ENCODE results near the gene TIMM10B.
A peak's percentile ranks its signal among the peaks of the same experiment; 100 is the strongest.

Gene TIMM10B

DNA sequence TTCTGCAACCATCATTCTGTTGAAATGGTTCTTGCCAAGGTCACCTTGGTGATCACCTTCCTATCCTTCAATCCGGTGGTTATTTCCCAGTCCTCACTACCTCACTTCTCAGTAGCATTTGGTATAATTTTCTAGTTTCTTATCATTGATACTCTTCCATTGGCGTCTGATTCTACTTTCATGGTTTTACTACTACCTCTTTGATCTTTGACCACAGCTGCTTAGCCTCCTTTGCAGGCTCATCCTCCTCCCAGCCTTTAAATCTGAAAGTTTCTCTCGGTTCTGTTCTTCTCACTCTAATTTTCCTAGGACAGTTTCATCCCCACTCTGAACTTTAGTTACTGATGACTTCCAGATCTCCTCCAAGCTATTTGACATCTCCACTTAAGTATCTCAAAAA is 5.0 kb downstream of the TIMM10B start:
- no peaks in the 10 kb centered on the region for H3K27me3 ChIP-seq (ENCODE audit: control insufficient read depth, insufficient read depth, low read length)
- peaks cover 77% of the 10 kb centered on the region for H3K36me3 ChIP-seq (ENCODE audit: control insufficient read depth, insufficient read depth, low read length)
- no peak overlapping the region for H3K9ac ChIP-seq (ENCODE audit: low read length)
- no peak overlapping the region for H3K27ac ChIP-seq (ENCODE audit: low read depth, low read length)
- H3K4me1 ChIP-seq (ENCODE audit: control insufficient read depth, insufficient read depth, low read length), result peaks cover 6% of the 10 kb centered on the region
- no peaks in the 10 kb centered on the region for H3K9me3 ChIP-seq (ENCODE audit: control insufficient read depth, insufficient read depth, low read depth, low read length)
- H3K4me3 ChIP-seq (ENCODE audit: low read depth, low read length), result no peak overlapping the region

GRCh38 chr11:6486938-6487337 is 5.6 kb downstream of the TIMM10B start:
- peaks cover 79% of the 10 kb centered on the region for H3K36me3 ChIP-seq (ENCODE audit: control insufficient read depth, insufficient read depth, low read length)
- H3K9me3 ChIP-seq (ENCODE audit: control insufficient read depth, insufficient read depth, low read depth, low read length), result no peaks in the 10 kb centered on the region
- no peaks in the 10 kb centered on the region for H3K27me3 ChIP-seq (ENCODE audit: control insufficient read depth, insufficient read depth, low read length)
- H3K9ac ChIP-seq (ENCODE audit: low read length), result no peak overlapping the region
- H3K27ac ChIP-seq (ENCODE audit: low read depth, low read length), result no peak overlapping the region
- H3K4me1 ChIP-seq (ENCODE audit: control insufficient read depth, insufficient read depth, low read length), result peaks cover 6% of the 10 kb centered on the region
- no peak overlapping the region for H3K4me3 ChIP-seq (ENCODE audit: low read depth, low read length)

- Histone ChIP-seq H3K4me3 (ENCODE audit: low read depth, low read length) (no peak overlapping the region), H3K9ac (ENCODE audit: low read length) (no peak overlapping the region), H3K9me3 (ENCODE audit: control insufficient read depth, insufficient read depth, low read depth, low read length) (no peaks in the 10 kb centered on the region), H3K27ac (ENCODE audit: low read depth, low read length) (no peak overlapping the region), H3K27me3 (ENCODE audit: control insufficient read depth, insufficient read depth, low read length) (no peaks in the 10 kb centered on the region), H3K36me3 (ENCODE audit: control insufficient read depth, insufficient read depth, low read length) (peaks cover 72% of the 10 kb centered on the region), H3K4me1 (ENCODE audit: control insufficient read depth, insufficient read depth, low read length) (no peaks in the 10 kb centered on the region)
Measured at GRCh38 chr11:6488342-6488741, 7.0 kb downstream of the TIMM10B start.

GRCh38 chr11:6488821-6489220 is 7.5 kb downstream of the TIMM10B start:
- Histone ChIP-seq H3K9ac (ENCODE audit: low read length) (no peak overlapping the region), H3K9me3 (ENCODE audit: control insufficient read depth, insufficient read depth, low read depth, low read length) (no peaks in the 10 kb centered on the region), H3K36me3 (ENCODE audit: control insufficient read depth, insufficient read depth, low read length) (peaks cover 70% of the 10 kb centered on the region), H3K4me3 (ENCODE audit: low read depth, low read length) (no peak overlapping the region), H3K27me3 (ENCODE audit: control insufficient read depth, insufficient read depth, low read length) (no peaks in the 10 kb centered on the region), H3K27ac (ENCODE audit: low read depth, low read length) (no peak overlapping the region), H3K4me1 (ENCODE audit: control insufficient read depth, insufficient read depth, low read length) (no peaks in the 10 kb centered on the region)

DNA sequence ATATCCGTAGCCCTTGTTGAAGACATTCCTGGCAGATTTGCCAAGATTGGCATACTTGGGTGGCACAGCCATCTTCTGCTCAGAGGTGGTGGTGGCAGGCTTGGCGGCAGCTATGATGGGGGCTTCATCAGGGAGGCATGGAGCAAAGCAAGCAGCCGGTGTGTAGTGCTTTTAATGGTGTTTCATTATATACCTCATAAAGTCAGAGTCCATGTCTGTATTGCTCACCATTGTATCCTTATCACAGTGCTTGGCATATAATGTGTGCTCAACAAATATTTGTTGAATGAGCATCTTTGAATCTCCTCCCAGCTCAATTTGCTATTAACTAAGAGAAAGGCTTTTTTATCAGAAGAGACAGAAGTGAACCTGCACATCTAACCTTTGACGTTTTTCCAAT is 8.0 kb downstream of the TIMM10B start:
- Histone ChIP-seq H3K4me1 (ENCODE audit: control insufficient read depth, insufficient read depth, low read length) (no peaks in the 10 kb centered on the region), H3K9me3 (ENCODE audit: control insufficient read depth, insufficient read depth, low read depth, low read length) (no peaks in the 10 kb centered on the region), H3K27me3 (ENCODE audit: control insufficient read depth, insufficient read depth, low read length) (no peaks in the 10 kb centered on the region), H3K36me3 (ENCODE audit: control insufficient read depth, insufficient read depth, low read length) (peaks cover 70% of the 10 kb centered on the region), H3K27ac (ENCODE audit: low read depth, low read length) (no peak overlapping the region), H3K9ac (ENCODE audit: low read length) (no peak overlapping the region), H3K4me3 (ENCODE audit: low read depth, low read length) (no peak overlapping the region)

DNA sequence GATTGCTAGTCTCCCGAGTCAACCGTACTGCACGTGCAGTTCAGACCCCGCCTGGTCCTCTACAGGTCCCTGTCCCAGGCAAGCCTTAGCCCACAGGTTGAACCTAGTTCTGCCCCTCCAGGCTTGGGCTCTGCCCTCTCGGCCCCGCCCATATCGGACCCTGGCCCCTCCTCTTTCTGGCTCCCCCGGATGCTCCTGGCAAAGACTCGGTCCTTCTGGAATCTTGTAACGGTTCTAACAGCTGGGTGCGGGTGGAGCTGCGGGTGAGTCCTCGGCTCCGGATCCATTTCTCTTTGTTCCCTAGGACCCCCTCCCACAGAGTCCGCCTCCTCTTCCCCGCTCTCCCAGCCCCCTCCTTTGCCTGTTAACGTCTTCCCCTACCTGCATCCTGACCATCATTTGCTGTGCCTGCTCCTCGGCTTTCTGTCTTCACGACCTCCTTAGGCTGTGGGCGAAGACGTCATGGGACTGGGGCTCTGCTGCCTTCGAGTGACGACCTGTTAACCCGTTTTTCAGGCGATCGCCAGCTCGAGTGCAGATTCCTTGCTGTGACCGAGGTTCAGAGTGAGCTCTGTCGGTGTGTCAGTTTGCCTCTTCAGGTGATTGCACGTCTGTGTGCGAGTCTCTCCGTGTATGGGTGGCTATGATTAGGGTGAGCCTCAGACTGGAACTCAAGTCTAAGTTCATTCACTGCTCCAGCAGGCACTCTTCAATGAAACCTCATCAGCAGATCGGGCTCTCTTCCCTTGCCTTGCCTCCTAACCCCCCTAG is 16.0 kb downstream of the TIMM10B start, which contains the start of gene DNHD1:
Gene DNHD1 (plus strand): TSS at position 212 of the 771 bp plus-strand sequence. CDS start 936 bp downstream, outside the sequence.
- Histone ChIP-seq H3K4me1 (ENCODE audit: control insufficient read depth, insufficient read depth, low read length) (peaks cover 10% of the 10 kb centered on the region), H3K27me3 (ENCODE audit: control insufficient read depth, insufficient read depth, low read length) (no peaks in the 10 kb centered on the region), H3K4me3 (ENCODE audit: low read depth, low read length) (peak within 1 kb of the TSS; percentile 27; the same call in 1 of the 2 replicates), H3K9me3 (ENCODE audit: control insufficient read depth, insufficient read depth, low read depth, low read length) (no peaks in the 10 kb centered on the region), H3K36me3 (ENCODE audit: control insufficient read depth, insufficient read depth, low read length) (peaks cover 42% of the 10 kb centered on the region), H3K27ac (ENCODE audit: low read depth, low read length) (no peak within 1 kb of the TSS), H3K9ac (ENCODE audit: low read length) (peak within 1 kb of the TSS; percentile 3)

GRCh38 chr11:6498121-6498520 is 16.8 kb downstream of the TIMM10B start:
- no peaks in the 10 kb centered on the region for H3K9me3 ChIP-seq (ENCODE audit: control insufficient read depth, insufficient read depth, low read depth, low read length)
- no peak overlapping the region for H3K4me3 ChIP-seq (ENCODE audit: low read depth, low read length)
- no peak overlapping the region for H3K27ac ChIP-seq (ENCODE audit: low read depth, low read length)
- peaks cover 10% of the 10 kb centered on the region for H3K4me1 ChIP-seq (ENCODE audit: control insufficient read depth, insufficient read depth, low read length)
- H3K36me3 ChIP-seq (ENCODE audit: control insufficient read depth, insufficient read depth, low read length), result peaks cover 47% of the 10 kb centered on the region
- H3K27me3 ChIP-seq (ENCODE audit: control insufficient read depth, insufficient read depth, low read length), result no peaks in the 10 kb centered on the region
- no peak overlapping the region for H3K9ac ChIP-seq (ENCODE audit: low read length)

DNA sequence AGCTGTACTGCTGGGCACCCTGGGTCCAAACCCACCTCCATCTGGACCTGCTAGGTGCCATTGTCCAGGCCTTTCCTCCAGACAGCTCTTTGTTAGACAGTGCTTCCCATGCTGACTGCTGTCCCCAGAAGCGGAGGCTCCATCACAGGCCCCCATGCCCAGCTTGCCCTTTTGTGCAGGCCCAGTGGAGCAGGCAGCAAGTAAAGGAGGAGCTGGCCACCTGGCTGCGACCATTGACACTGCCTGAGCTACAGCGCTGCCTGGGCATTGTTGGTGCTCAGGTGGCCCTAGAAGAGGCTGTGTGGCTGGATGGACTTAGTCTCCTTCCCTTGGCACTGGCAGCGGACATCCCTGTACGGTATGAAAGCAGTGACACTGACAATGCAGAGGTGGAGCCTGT is 17.2 kb downstream of the TIMM10B start:
- Histone ChIP-seq H3K4me3 (ENCODE audit: low read depth, low read length) (no peak overlapping the region), H3K9ac (ENCODE audit: low read length) (no peak overlapping the region), H3K27me3 (ENCODE audit: control insufficient read depth, insufficient read depth, low read length) (no peaks in the 10 kb centered on the region), H3K9me3 (ENCODE audit: control insufficient read depth, insufficient read depth, low read depth, low read length) (no peaks in the 10 kb centered on the region), H3K27ac (ENCODE audit: low read depth, low read length) (no peak overlapping the region), H3K36me3 (ENCODE audit: control insufficient read depth, insufficient read depth, low read length) (peaks cover 47% of the 10 kb centered on the region), H3K4me1 (ENCODE audit: control insufficient read depth, insufficient read depth, low read length) (peaks cover 10% of the 10 kb centered on the region)

DNA sequence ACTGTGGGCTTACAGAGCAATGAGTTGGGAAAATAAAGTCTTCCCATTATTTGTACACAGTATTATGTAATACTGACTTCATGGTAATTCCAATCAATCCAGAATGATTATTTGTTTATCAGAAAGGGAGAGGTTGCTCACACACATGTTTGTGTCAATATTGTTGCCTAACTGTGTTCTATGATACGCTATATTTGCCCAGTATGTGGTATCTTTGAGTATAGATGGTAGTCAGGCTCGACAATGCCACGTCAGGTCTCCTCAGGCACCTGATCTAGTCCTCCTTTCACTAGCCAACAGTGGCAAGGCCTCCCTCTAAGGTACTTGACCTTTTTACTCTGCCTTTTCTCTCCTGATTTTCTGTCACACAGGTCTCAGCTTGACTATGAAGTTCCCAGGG is 21.1 kb downstream of the TIMM10B start:
- Histone ChIP-seq H3K4me3 (ENCODE audit: low read depth, low read length) (no peak overlapping the region), H3K36me3 (ENCODE audit: control insufficient read depth, insufficient read depth, low read length) (peaks cover 38% of the 10 kb centered on the region), H3K27ac (ENCODE audit: low read depth, low read length) (no peak overlapping the region), H3K27me3 (ENCODE audit: control insufficient read depth, insufficient read depth, low read length) (no peaks in the 10 kb centered on the region), H3K9ac (ENCODE audit: low read length) (no peak overlapping the region), H3K9me3 (ENCODE audit: control insufficient read depth, insufficient read depth, low read depth, low read length) (no peaks in the 10 kb centered on the region), H3K4me1 (ENCODE audit: control insufficient read depth, insufficient read depth, low read length) (peaks cover 3% of the 10 kb centered on the region; the same call in 1 of the 2 replicates)

GRCh38 chr11:6504166-6504565 is 22.9 kb downstream of the TIMM10B start:
- H3K36me3 ChIP-seq (ENCODE audit: control insufficient read depth, insufficient read depth, low read length), result peaks cover 26% of the 10 kb centered on the region
- H3K4me3 ChIP-seq (ENCODE audit: low read depth, low read length), result no peak overlapping the region
- no peaks in the 10 kb centered on the region for H3K27me3 ChIP-seq (ENCODE audit: control insufficient read depth, insufficient read depth, low read length)
- no peak overlapping the region for H3K9ac ChIP-seq (ENCODE audit: low read length)
- H3K4me1 ChIP-seq (ENCODE audit: control insufficient read depth, insufficient read depth, low read length), result no peaks in the 10 kb centered on the region
- no peak overlapping the region for H3K27ac ChIP-seq (ENCODE audit: low read depth, low read length)
- H3K9me3 ChIP-seq (ENCODE audit: control insufficient read depth, insufficient read depth, low read depth, low read length), result no peaks in the 10 kb centered on the region

DNA sequence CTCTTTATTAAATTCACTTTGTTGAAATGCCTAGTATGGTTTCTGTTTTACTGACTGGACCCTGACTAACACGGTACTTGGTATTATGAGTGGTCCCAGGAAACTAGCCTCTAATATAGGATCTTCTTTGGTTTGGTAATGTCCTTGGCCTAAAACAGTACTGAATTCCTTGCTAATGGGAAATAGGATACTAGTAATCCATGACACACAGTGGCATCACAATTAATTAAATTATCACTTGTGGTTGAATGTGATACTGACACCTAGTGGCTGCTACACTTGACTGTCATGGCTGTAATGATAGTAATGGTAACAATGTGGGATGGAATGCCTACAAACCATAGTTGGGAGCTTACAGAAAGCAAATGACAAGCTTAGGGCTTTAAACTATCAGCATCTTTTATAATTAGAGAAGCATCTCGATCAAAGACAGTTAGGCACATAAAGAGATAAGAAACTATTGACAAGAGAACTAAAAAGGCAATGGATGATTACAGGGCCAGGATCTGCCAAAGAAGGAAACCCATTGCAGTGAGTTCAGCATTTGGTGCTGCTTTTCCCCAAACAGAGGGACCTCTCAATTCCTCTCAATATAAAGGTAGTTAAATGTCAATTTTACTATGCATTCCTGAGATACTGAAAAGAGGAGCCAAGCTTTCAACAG is 24.4 kb downstream of the TIMM10B start:
- Histone ChIP-seq H3K4me3 (ENCODE audit: low read depth, low read length) (no peak overlapping the region), H3K9ac (ENCODE audit: low read length) (no peak overlapping the region), H3K9me3 (ENCODE audit: control insufficient read depth, insufficient read depth, low read depth, low read length) (no peaks in the 10 kb centered on the region), H3K27me3 (ENCODE audit: control insufficient read depth, insufficient read depth, low read length) (no peaks in the 10 kb centered on the region), H3K27ac (ENCODE audit: low read depth, low read length) (no peak overlapping the region), H3K36me3 (ENCODE audit: control insufficient read depth, insufficient read depth, low read length) (peaks cover 30% of the 10 kb centered on the region), H3K4me1 (ENCODE audit: control insufficient read depth, insufficient read depth, low read length) (no peaks in the 10 kb centered on the region)
